ENCODE results near the gene B4GALT5. TPM values are rescaled to one million over a fixed set of nuclear protein-coding genes. Genes with fewer than 3 reads are reported as not detected.
A peak's percentile ranks its signal among the peaks of the same experiment; 100 is the strongest.
"Not testable (repeated sequence)": the region's sequence is repeated elsewhere in the genome, so short reads cannot be mapped to it uniquely, and the experiment has no call there.

The B4GALT5 gene
- polyA plus RNA-seq, 1 donor (not counting 4 experiments of a cell fraction or from before 2014, with no cell fraction given): 23.5 TPM

GRCh38 chr20:49724408-49725223 lies 10.9 kb upstream of the B4GALT5 start:
- Histone ChIP-seq H3K36me3 (ENCODE audit: control insufficient read depth in 2 of 2, extremely low read depth in 1 of 2, insufficient read depth in 2 of 2, low read length in 2 of 2) (no peaks in the 10 kb centered on the region), H3K4me2 (ENCODE audit: control insufficient read depth, extremely low read depth, insufficient read depth, low read depth, low read length) (peak overlapping the region; percentile 10), H3K27me3 (ENCODE audit: control insufficient read depth, extremely low read depth, insufficient read depth, low read length) (no peaks in the 10 kb centered on the region), H3K79me2 (ENCODE audit: control insufficient read depth, insufficient read depth, low read length) (no peaks in the 10 kb centered on the region), H3K4me3 (ENCODE audit: control insufficient read depth in 2 of 3, extremely low read depth in 1 of 3, insufficient read depth in 2 of 3, low read depth in 1 of 3, low read length in 3 of 3) (no peak overlapping the region), H3K4me1 (ENCODE audit: control insufficient read depth, extremely low read depth, insufficient read depth, low read length) (no peaks in the 10 kb centered on the region), H3K27ac (ENCODE audit: control insufficient read depth, insufficient read depth, low read length) (no peak overlapping the region), H3K9ac (ENCODE audit: control insufficient read depth, extremely low read depth, insufficient read depth, low read length) (no peak overlapping the region), H3K9me1 (ENCODE audit: control insufficient read depth, extremely low read depth, insufficient read depth, low read length) (no peaks in the 10 kb centered on the region), H3K9me3 (ENCODE audit: control insufficient read depth, low read depth, low read length) (no peaks in the 10 kb centered on the region), H4K20me1 (ENCODE audit: control insufficient read depth, extremely low read depth, insufficient read depth, low read length) (no peaks in the 10 kb centered on the region), H2AFZ (ENCODE audit: control insufficient read depth, low read length) (peak overlapping the region; percentile 30)
- dilution Hi-C loops (cut with MboI; ENCODE audit: extremely low pct_ligation_motif_present, low sequenced_read_pairs): no loop called here
- no peak for TF ChIP-seq EZH2 (IDR thresholded peaks at IDR 0.05; ENCODE audit: low read length)
- FAIRE-seq (no peak), DNase-seq (ENCODE audit: low read depth, low spot score) (no peak)

GRCh38 chr20:49723758-49724157 lies 10.1 kb upstream of the B4GALT5 start:
- H3K79me2 ChIP-seq (ENCODE audit: control insufficient read depth, insufficient read depth, low read length); FAIRE-seq: not testable (repeated sequence)

GRCh38 chr20:49721326-49721725 lies 7.6 kb upstream of the B4GALT5 start:
- H3K4me1 ChIP-seq (ENCODE audit: control insufficient read depth, extremely low read depth, insufficient read depth, low read length); H3K27me3 ChIP-seq (ENCODE audit: control insufficient read depth, extremely low read depth, insufficient read depth, low read length); H3K27ac ChIP-seq (ENCODE audit: control insufficient read depth, insufficient read depth, low read length); H3K4me2 ChIP-seq (ENCODE audit: control insufficient read depth, extremely low read depth, insufficient read depth, low read depth, low read length); dilution Hi-C loops (cut with MboI; ENCODE audit: extremely low pct_ligation_motif_present, low sequenced_read_pairs); H3K79me2 ChIP-seq (ENCODE audit: control insufficient read depth, insufficient read depth, low read length); H3K36me3 ChIP-seq (ENCODE audit: control insufficient read depth in 2 of 2, extremely low read depth in 1 of 2, insufficient read depth in 2 of 2, low read length in 2 of 2); FAIRE-seq; H3K9me1 ChIP-seq (ENCODE audit: control insufficient read depth, extremely low read depth, insufficient read depth, low read length); H3K4me3 ChIP-seq (ENCODE audit: control insufficient read depth in 2 of 3, extremely low read depth in 1 of 3, insufficient read depth in 2 of 3, low read depth in 1 of 3, low read length in 3 of 3); H3K9me3 ChIP-seq (ENCODE audit: control insufficient read depth, low read depth, low read length); H2AFZ ChIP-seq (ENCODE audit: control insufficient read depth, low read length); DNase-seq (ENCODE audit: low read depth, low spot score); H3K9ac ChIP-seq (ENCODE audit: control insufficient read depth, extremely low read depth, insufficient read depth, low read length); H4K20me1 ChIP-seq (ENCODE audit: control insufficient read depth, extremely low read depth, insufficient read depth, low read length): not testable (repeated sequence)

More at GRCh38 chr20:49723758-49724157, 10.1 kb upstream of the B4GALT5 start:
- H3K4me1 ChIP-seq (ENCODE audit: control insufficient read depth, extremely low read depth, insufficient read depth, low read length); H3K27me3 ChIP-seq (ENCODE audit: control insufficient read depth, extremely low read depth, insufficient read depth, low read length); H3K9ac ChIP-seq (ENCODE audit: control insufficient read depth, extremely low read depth, insufficient read depth, low read length); H3K9me1 ChIP-seq (ENCODE audit: control insufficient read depth, extremely low read depth, insufficient read depth, low read length); DNase-seq (ENCODE audit: low read depth, low spot score); H3K4me2 ChIP-seq (ENCODE audit: control insufficient read depth, extremely low read depth, insufficient read depth, low read depth, low read length); H2AFZ ChIP-seq (ENCODE audit: control insufficient read depth, low read length); H3K27ac ChIP-seq (ENCODE audit: control insufficient read depth, insufficient read depth, low read length); H3K36me3 ChIP-seq (ENCODE audit: control insufficient read depth in 2 of 2, extremely low read depth in 1 of 2, insufficient read depth in 2 of 2, low read length in 2 of 2); H4K20me1 ChIP-seq (ENCODE audit: control insufficient read depth, extremely low read depth, insufficient read depth, low read length); H3K4me3 ChIP-seq (ENCODE audit: control insufficient read depth in 2 of 3, extremely low read depth in 1 of 3, insufficient read depth in 2 of 3, low read depth in 1 of 3, low read length in 3 of 3); dilution Hi-C loops (cut with MboI; ENCODE audit: extremely low pct_ligation_motif_present, low sequenced_read_pairs); H3K9me3 ChIP-seq (ENCODE audit: control insufficient read depth, low read depth, low read length): not testable (repeated sequence)
